ENCODE data around the gene NCAN.
"Not testable (repeated sequence)": the region's sequence is repeated elsewhere in the genome, so short reads cannot be mapped to it uniquely, and the experiment has no call there.

Gene NCAN

GRCh38 chr19:19215792-19216191 lies 4.0 kb downstream of the NCAN start:
- no peak overlapping the region for H3K4me3 ChIP-seq (ENCODE audit: low read depth, low read length)
- no peak for TF ChIP-seq CTCF (IDR thresholded peaks at IDR 0.05; ENCODE audit: borderline replicate concordance, insufficient read depth, low read depth, low read length)

- TF ChIP-seq CTCF (IDR thresholded peaks at IDR 0.05; ENCODE audit: borderline replicate concordance, insufficient read depth, low read depth, low read length): 0 out of 2 replicates have a peak, but pooled peaks have one; percentile 4
- no peak overlapping the region for H3K4me3 ChIP-seq (ENCODE audit: low read depth, low read length)
Observed at GRCh38 chr19:19217099-19217498, 5.3 kb downstream of the NCAN start.

DNA sequence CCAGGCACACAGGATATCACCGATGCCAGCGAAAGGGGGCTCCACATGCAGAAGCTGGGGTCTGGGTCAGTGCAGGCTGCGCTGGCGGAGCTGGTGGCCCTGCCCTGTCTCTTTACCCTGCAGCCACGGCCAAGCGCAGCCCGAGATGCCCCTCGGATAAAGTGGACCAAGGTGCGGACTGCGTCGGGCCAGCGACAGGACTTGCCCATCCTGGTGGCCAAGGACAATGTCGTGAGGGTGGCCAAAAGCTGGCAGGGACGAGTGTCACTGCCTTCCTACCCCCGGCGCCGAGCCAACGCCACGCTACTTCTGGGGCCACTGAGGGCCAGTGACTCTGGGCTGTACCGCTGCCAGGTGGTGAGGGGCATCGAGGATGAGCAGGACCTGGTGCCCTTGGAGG lies 7.2 kb downstream of the NCAN start:
- no peak for TF ChIP-seq CTCF (IDR thresholded peaks at IDR 0.05; ENCODE audit: borderline replicate concordance, insufficient read depth, low read depth, low read length)
- no peak overlapping the region for H3K4me3 ChIP-seq (ENCODE audit: low read depth, low read length)

DNA sequence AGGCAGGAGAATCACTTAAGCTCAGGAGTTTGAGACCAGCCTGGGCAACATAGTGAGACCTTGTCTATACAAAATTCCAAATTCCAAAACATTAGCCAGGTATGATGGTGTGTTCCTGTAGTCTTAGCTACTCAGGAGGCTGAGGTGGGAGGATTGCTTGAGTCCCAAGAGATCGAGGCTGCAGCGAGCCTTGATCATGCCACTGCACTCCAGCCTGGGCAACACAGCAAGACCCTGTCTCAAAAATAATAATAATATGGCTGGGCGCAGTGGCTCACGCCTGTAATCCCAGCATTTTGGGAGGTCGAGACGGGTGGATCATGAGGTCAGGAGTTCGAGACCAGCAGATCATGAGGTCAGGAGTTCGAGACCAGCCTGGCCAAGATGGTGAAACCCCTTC lies 9.2 kb downstream of the NCAN start:
- H3K4me3 ChIP-seq (ENCODE audit: low read depth, low read length): not testable (repeated sequence)

- H3K4me3 ChIP-seq (ENCODE audit: low read depth, low read length): no peak overlapping the region
- no peak for TF ChIP-seq CTCF (IDR thresholded peaks at IDR 0.05; ENCODE audit: borderline replicate concordance, insufficient read depth, low read depth, low read length)
Observed at GRCh38 chr19:19223060-19223459, 11.3 kb downstream of the NCAN start.

DNA sequence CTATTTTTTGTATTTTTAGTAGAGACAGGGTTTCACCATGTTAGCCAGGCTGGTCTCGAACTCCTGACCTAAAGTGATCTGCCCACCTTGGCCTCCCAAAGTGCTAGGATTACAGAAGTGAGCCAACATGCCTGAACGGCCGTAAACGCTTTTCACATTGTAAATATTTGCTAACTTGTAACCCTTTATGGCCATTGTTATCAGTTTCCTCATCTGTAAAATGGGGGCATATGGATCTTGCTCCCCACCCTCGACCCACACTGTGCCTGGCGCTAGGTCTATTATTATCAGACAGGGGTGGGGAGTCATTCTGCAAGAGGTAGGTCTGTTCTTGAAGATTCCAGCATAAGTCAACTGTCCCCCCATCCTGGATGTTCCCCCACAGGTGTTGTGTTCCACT lies 11.9 kb downstream of the NCAN start:
- no peak for TF ChIP-seq CTCF (IDR thresholded peaks at IDR 0.05; ENCODE audit: borderline replicate concordance, insufficient read depth, low read depth, low read length)
- H3K4me3 ChIP-seq (ENCODE audit: low read depth, low read length): no peak overlapping the region

GRCh38 chr19:19224150-19224851 lies 12.5 kb downstream of the NCAN start:
- TF ChIP-seq CTCF (IDR thresholded peaks at IDR 0.05; ENCODE audit: borderline replicate concordance, insufficient read depth, low read depth, low read length): no peak
- no peak overlapping the region for H3K4me3 ChIP-seq (ENCODE audit: low read depth, low read length)
